ENCODE data around the gene GNL2.
"Not testable (repeated sequence)": the region's sequence is repeated elsewhere in the genome, so short reads cannot be mapped to it uniquely, and the experiment has no call there.

GNL2 gene

GRCh38 chr1:37575692-37576091 lies 20.0 kb downstream of the GNL2 start:
- H3K4me1 ChIP-seq (ENCODE audit: control insufficient read depth, insufficient read depth, low read length), result no peaks in the 10 kb centered on the region
- no peaks in the 10 kb centered on the region for H3K9me3 ChIP-seq (ENCODE audit: control insufficient read depth, insufficient read depth, low read length)
- H3K9ac ChIP-seq (ENCODE audit: low read depth, low read length), result no peak overlapping the region
- peaks cover 94% of the 10 kb centered on the region for H3K36me3 ChIP-seq (ENCODE audit: control insufficient read depth, insufficient read depth, low read length)
- H3K4me3 ChIP-seq (ENCODE audit: low read depth, low read length), result no peak overlapping the region
- H3K27ac ChIP-seq (ENCODE audit: low read depth, low read length), result no peak overlapping the region
- H3K27me3 ChIP-seq (ENCODE audit: control insufficient read depth, insufficient read depth, low read length), result no peaks in the 10 kb centered on the region

DNA sequence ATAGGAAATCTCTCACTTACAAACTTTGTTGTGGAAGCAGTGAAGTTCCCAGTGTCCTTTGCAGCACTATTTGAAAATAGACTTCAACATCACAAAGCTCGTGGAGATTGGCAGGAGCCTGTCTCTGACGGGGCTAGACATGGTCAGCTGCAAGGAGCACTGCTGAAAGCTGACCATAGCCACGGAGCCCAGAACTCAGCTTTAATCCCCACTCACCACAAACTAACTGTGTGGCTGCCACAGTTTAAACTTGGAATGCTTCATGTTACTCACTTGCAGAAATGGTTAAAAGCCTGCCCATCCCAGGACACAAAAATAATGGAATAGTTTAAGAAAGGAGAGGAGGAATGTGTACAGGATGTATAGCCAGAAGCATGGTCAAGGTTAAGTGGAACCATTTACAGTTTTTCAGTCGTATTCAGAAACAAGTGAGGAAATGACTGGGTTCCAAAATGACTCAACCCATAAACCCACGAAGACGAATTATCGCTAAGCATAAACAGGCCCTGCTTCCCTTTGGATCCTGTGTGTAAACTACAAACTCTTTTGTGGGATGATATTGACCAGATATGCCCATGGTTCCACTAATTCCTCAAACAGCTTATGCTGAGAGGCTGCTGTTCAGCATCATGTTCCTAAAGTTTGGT lies 20.8 kb downstream of the GNL2 start:
- H3K27ac ChIP-seq (ENCODE audit: low read depth, low read length), result no peak overlapping the region
- peaks cover 92% of the 10 kb centered on the region for H3K36me3 ChIP-seq (ENCODE audit: control insufficient read depth, insufficient read depth, low read length)
- H3K9me3 ChIP-seq (ENCODE audit: control insufficient read depth, insufficient read depth, low read length), result no peaks in the 10 kb centered on the region

DNA sequence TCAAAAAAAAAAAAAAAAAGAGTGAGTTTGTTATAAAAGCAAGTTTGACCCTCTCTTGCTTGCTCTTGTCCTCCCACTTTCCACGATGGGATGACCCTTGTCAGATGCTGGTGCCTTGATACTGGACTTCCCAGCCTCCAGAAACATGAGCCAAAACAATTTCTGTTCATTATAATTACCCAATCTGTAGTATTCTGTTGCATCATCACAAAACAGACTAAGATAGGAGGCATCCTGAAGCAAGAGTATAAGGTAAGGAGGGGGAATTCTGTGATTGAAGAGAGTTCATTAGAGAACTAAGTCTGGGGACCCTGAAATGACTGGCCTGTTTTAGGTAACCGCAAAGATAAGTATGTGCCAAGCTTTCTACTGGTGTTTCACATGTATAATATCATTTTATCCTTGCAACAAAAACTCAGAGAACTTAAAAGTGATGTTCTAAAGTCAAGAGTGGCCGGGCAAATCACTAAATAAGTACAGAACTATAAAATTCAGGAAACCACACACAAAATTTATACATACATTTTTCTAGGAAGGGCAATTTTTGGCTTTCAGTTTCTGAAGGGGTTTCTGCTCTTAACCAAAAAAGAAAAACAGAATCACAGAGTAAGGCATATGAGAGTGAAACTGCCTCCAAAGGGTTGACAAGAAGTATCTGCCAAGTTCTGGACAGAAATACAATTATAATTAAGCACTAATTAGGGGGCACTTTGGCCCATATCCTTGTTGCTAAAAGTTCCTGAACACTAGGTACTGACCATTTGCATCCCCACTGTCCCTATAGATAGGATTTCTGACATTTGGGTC lies 25.0 kb downstream of the GNL2 start:
- Histone ChIP-seq H3K4me1 (ENCODE audit: control insufficient read depth, insufficient read depth, low read length) (no peaks in the 10 kb centered on the region), H3K36me3 (ENCODE audit: control insufficient read depth, insufficient read depth, low read length) (peaks cover 97% of the 10 kb centered on the region), H3K9me3 (ENCODE audit: control insufficient read depth, insufficient read depth, low read length) (no peaks in the 10 kb centered on the region), H3K9ac (ENCODE audit: low read depth, low read length) (no peak overlapping the region), H3K27ac (ENCODE audit: low read depth, low read length) (no peak overlapping the region), H3K27me3 (ENCODE audit: control insufficient read depth, insufficient read depth, low read length) (no peaks in the 10 kb centered on the region), H3K4me3 (ENCODE audit: low read depth, low read length) (no peak overlapping the region)

More for the DNA sequence above, 20.8 kb downstream of the GNL2 start:
- Histone ChIP-seq H3K4me1 (ENCODE audit: control insufficient read depth, insufficient read depth, low read length) (no peaks in the 10 kb centered on the region), H3K4me3 (ENCODE audit: low read depth, low read length) (no peak overlapping the region), H3K27me3 (ENCODE audit: control insufficient read depth, insufficient read depth, low read length) (no peaks in the 10 kb centered on the region), H3K9ac (ENCODE audit: low read depth, low read length) (no peak overlapping the region)

- Histone ChIP-seq H3K9me3 (ENCODE audit: control insufficient read depth, insufficient read depth, low read length) (no peaks in the 10 kb centered on the region), H3K9ac (ENCODE audit: low read depth, low read length) (no peak overlapping the region), H3K36me3 (ENCODE audit: control insufficient read depth, insufficient read depth, low read length) (peaks cover 73% of the 10 kb centered on the region), H3K4me1 (ENCODE audit: control insufficient read depth, insufficient read depth, low read length) (no peaks in the 10 kb centered on the region), H3K4me3 (ENCODE audit: low read depth, low read length) (no peak overlapping the region), H3K27ac (ENCODE audit: low read depth, low read length) (no peak overlapping the region), H3K27me3 (ENCODE audit: control insufficient read depth, insufficient read depth, low read length) (no peaks in the 10 kb centered on the region)
Measured at GRCh38 chr1:37567023-37567422, 28.7 kb downstream of the GNL2 start.

GRCh38 chr1:37564892-37565291 lies 30.8 kb downstream of the GNL2 start:
- H3K27ac ChIP-seq (ENCODE audit: low read depth, low read length), result no peak overlapping the region
- no peak overlapping the region for H3K9ac ChIP-seq (ENCODE audit: low read depth, low read length)
- H3K36me3 ChIP-seq (ENCODE audit: control insufficient read depth, insufficient read depth, low read length), result peaks cover 54% of the 10 kb centered on the region

GRCh38 chr1:37562984-37563383 lies 32.8 kb downstream of the GNL2 start:
- Histone ChIP-seq H3K9me3 (ENCODE audit: control insufficient read depth, insufficient read depth, low read length) (no peaks in the 10 kb centered on the region), H3K36me3 (ENCODE audit: control insufficient read depth, insufficient read depth, low read length) (peaks cover 35% of the 10 kb centered on the region), H3K4me3 (ENCODE audit: low read depth, low read length) (no peak overlapping the region), H3K9ac (ENCODE audit: low read depth, low read length) (no peak overlapping the region), H3K27me3 (ENCODE audit: control insufficient read depth, insufficient read depth, low read length) (no peaks in the 10 kb centered on the region), H3K27ac (ENCODE audit: low read depth, low read length) (no peak overlapping the region), H3K4me1 (ENCODE audit: control insufficient read depth, insufficient read depth, low read length) (no peaks in the 10 kb centered on the region)

More at GRCh38 chr1:37564892-37565291, 30.8 kb downstream of the GNL2 start:
- no peaks in the 10 kb centered on the region for H3K4me1 ChIP-seq (ENCODE audit: control insufficient read depth, insufficient read depth, low read length)
- H3K27me3 ChIP-seq (ENCODE audit: control insufficient read depth, insufficient read depth, low read length), result no peaks in the 10 kb centered on the region
- H3K4me3 ChIP-seq (ENCODE audit: low read depth, low read length), result no peak overlapping the region
- H3K9me3 ChIP-seq (ENCODE audit: control insufficient read depth, insufficient read depth, low read length), result no peaks in the 10 kb centered on the region

- Histone ChIP-seq H3K9me3 (ENCODE audit: control insufficient read depth, insufficient read depth, low read length) (no peaks in the 10 kb centered on the region), H3K4me3 (ENCODE audit: low read depth, low read length) (no peak overlapping the region), H3K27ac (ENCODE audit: low read depth, low read length) (no peak overlapping the region), H3K36me3 (ENCODE audit: control insufficient read depth, insufficient read depth, low read length) (peaks cover 19% of the 10 kb centered on the region), H3K9ac (ENCODE audit: low read depth, low read length) (no peak overlapping the region), H3K4me1 (ENCODE audit: control insufficient read depth, insufficient read depth, low read length) (0 out of 2 replicates have a peak, but pooled peaks cover 4% of the 10 kb centered on the region), H3K27me3 (ENCODE audit: control insufficient read depth, insufficient read depth, low read length) (no peaks in the 10 kb centered on the region)
Measured at GRCh38 chr1:37561133-37562132, 34.3 kb downstream of the GNL2 start.

- Histone ChIP-seq H3K27ac (ENCODE audit: low read depth, low read length) (no peak overlapping the region), H3K9me3 (ENCODE audit: control insufficient read depth, insufficient read depth, low read length) (no peaks in the 10 kb centered on the region), H3K4me3 (ENCODE audit: low read depth, low read length) (no peak overlapping the region), H3K9ac (ENCODE audit: low read depth, low read length) (no peak overlapping the region), H3K36me3 (ENCODE audit: control insufficient read depth, insufficient read depth, low read length) (peaks cover 11% of the 10 kb centered on the region), H3K4me1 (ENCODE audit: control insufficient read depth, insufficient read depth, low read length) (0 out of 2 replicates have a peak, but pooled peaks cover 4% of the 10 kb centered on the region), H3K27me3 (ENCODE audit: control insufficient read depth, insufficient read depth, low read length) (no peaks in the 10 kb centered on the region)
Measured at GRCh38 chr1:37560401-37561132, 35.2 kb downstream of the GNL2 start.

- not testable (repeated sequence) for H3K4me3 ChIP-seq (ENCODE audit: low read depth, low read length); H3K27me3 ChIP-seq (ENCODE audit: control insufficient read depth, insufficient read depth, low read length); H3K9ac ChIP-seq (ENCODE audit: low read depth, low read length); H3K9me3 ChIP-seq (ENCODE audit: control insufficient read depth, insufficient read depth, low read length); H3K27ac ChIP-seq (ENCODE audit: low read depth, low read length); H3K4me1 ChIP-seq (ENCODE audit: control insufficient read depth, insufficient read depth, low read length); H3K36me3 ChIP-seq (ENCODE audit: control insufficient read depth, insufficient read depth, low read length)
Measured at GRCh38 chr1:37559957-37560379, 35.8 kb downstream of the GNL2 start.

GRCh38 chr1:37559080-37559479 lies 36.7 kb downstream of the GNL2 start:
- Histone ChIP-seq H3K4me1 (ENCODE audit: control insufficient read depth, insufficient read depth, low read length) (0 out of 2 replicates have a peak, but pooled peaks cover 4% of the 10 kb centered on the region), H3K27ac (ENCODE audit: low read depth, low read length) (no peak overlapping the region), H3K4me3 (ENCODE audit: low read depth, low read length) (no peak overlapping the region), H3K36me3 (ENCODE audit: control insufficient read depth, insufficient read depth, low read length) (no peaks in the 10 kb centered on the region), H3K9ac (ENCODE audit: low read depth, low read length) (no peak overlapping the region), H3K27me3 (ENCODE audit: control insufficient read depth, insufficient read depth, low read length) (no peaks in the 10 kb centered on the region), H3K9me3 (ENCODE audit: control insufficient read depth, insufficient read depth, low read length) (no peaks in the 10 kb centered on the region; the same call in 1 of the 2 replicates)
